NCI-H446 treated with DMSO at 0.1 percent for 48 hours (cell line): ENCODE results near the gene XXYLT1.
"Not testable (repeated sequence)": the region's sequence is repeated elsewhere in the genome, so short reads cannot be mapped to it uniquely, and the experiment has no call there.

Experiments
- DNase-seq: peaks from one replicate; lab custom pipeline; 2025; lab: John Stamatoyannopoulos, UW

The XXYLT1 gene

GRCh38 chr3:195096484-195097330 is 174.3 kb downstream of the XXYLT1 start:
- DNase-seq: no peak

GRCh38 chr3:195096053-195096452 is 174.9 kb downstream of the XXYLT1 start:
- no peak for DNase-seq

GRCh38 chr3:195095704-195096036 is 175.3 kb downstream of the XXYLT1 start:
- no peak for DNase-seq

- no peak for DNase-seq
These were observed 175.8 kb downstream of the XXYLT1 start for GRCh38 chr3:195095035-195095703.

- DNase-seq: no peak
These were observed 176.6 kb downstream of the XXYLT1 start for GRCh38 chr3:195094191-195094921.

- no peak for DNase-seq
These were observed 177.2 kb downstream of the XXYLT1 start for GRCh38 chr3:195093731-195094130.

GRCh38 chr3:195087840-195088601 is 182.9 kb downstream of the XXYLT1 start:
- not testable (repeated sequence) for DNase-seq

GRCh38 chr3:195087328-195087727 is 183.6 kb downstream of the XXYLT1 start:
- no peak for DNase-seq

GRCh38 chr3:195086885-195087284 is 184.1 kb downstream of the XXYLT1 start:
- DNase-seq: no peak

GRCh38 chr3:195086341-195086740 is 184.6 kb downstream of the XXYLT1 start:
- DNase-seq: no peak

GRCh38 chr3:195085356-195086130 is 185.4 kb downstream of the XXYLT1 start:
- no peak for DNase-seq

GRCh38 chr3:195084746-195085145 is 186.2 kb downstream of the XXYLT1 start:
- DNase-seq: no peak

- no peak for DNase-seq
These were observed 187.3 kb downstream of the XXYLT1 start for GRCh38 chr3:195083659-195084058.

GRCh38 chr3:195082811-195083210 is 188.1 kb downstream of the XXYLT1 start:
- no peak for DNase-seq

- DNase-seq: no peak
These were observed 189.6 kb downstream of the XXYLT1 start for GRCh38 chr3:195081242-195081963.

- no peak for DNase-seq
These were observed 190.3 kb downstream of the XXYLT1 start for GRCh38 chr3:195080571-195081151.

- DNase-seq: no peak
These were observed 190.8 kb downstream of the XXYLT1 start for GRCh38 chr3:195080125-195080524.

- no peak for DNase-seq
These were observed 191.3 kb downstream of the XXYLT1 start for GRCh38 chr3:195079636-195080035.

GRCh38 chr3:195078891-195079440 is 192.0 kb downstream of the XXYLT1 start:
- DNase-seq: peak; percentile 47
